ENCODE data around the gene EHBP1L1. TPM values are rescaled to one million over a fixed set of nuclear protein-coding genes. Genes with fewer than 3 reads are reported as not detected.

The EHBP1L1 gene
- total and polyA plus RNA-seq, 2 of the 13 experiments (the other 11 are each of a cell fraction or from before 2014, with no cell fraction given), result 8.3 to 10.6 TPM

GRCh38 chr11:65576867-65577755 lies 1.3 kb downstream of the EHBP1L1 start (continued):
- TF ChIP-seq ARID5B (CRISPR knock-in tag; IDR thresholded peaks at IDR 0.05) (0 out of 2 replicates have a peak, but pooled peaks have one; percentile 17), TFAP4 (IDR thresholded peaks at IDR 0.05; ENCODE audit: borderline replicate concordance, low read depth) (peak; percentile 56; the same call in 1 of the 2 replicates), ISX (CRISPR knock-in tag; conservative IDR thresholded peaks at IDR 0.05) (no peak), TRIM24 (CRISPR knock-in tag; IDR thresholded peaks at IDR 0.05) (no peak), NR2F6 (IDR thresholded peaks at IDR 0.05) (peak; percentile 38; the same call in 1 of the 2 replicates), NR2F6 (CRISPR knock-in tag; IDR thresholded peaks at IDR 0.05) (peak; percentile 62), NR2C2 (CRISPR knock-in tag; IDR thresholded peaks at IDR 0.05; ENCODE audit: borderline replicate concordance) (peak; percentile 47; the same call in 1 of the 2 replicates), FOXO1 (CRISPR knock-in tag; IDR thresholded peaks at IDR 0.05) (0 out of 2 replicates have a peak, but pooled peaks have one; percentile 23), HIC2 (CRISPR knock-in tag; IDR thresholded peaks at IDR 0.05; ENCODE audit: low read depth) (peak; percentile 99), FOXM1 (CRISPR knock-in tag; IDR thresholded peaks at IDR 0.05) (no peak), ZNF501 (CRISPR knock-in tag; IDR thresholded peaks at IDR 0.05) (0 out of 2 replicates have a peak, but pooled peaks have one; percentile 42), TEAD3 (CRISPR knock-in tag; optimal IDR thresholded peaks at IDR 0.05; ENCODE audit: borderline replicate concordance) (peak; percentile 17), CREBL2 (CRISPR knock-in tag; IDR thresholded peaks at IDR 0.05; ENCODE audit: borderline replicate concordance) (no peak), FOSL2 (CRISPR knock-in tag; IDR thresholded peaks at IDR 0.05) (peak; percentile 76), RARA (CRISPR knock-in tag; IDR thresholded peaks at IDR 0.05) (peak; percentile 37; the same call in 1 of the 2 replicates), PATZ1 (CRISPR knock-in tag; IDR thresholded peaks at IDR 0.05) (peak; percentile 50; the same call in 1 of the 2 replicates), RXRA (CRISPR knock-in tag; IDR thresholded peaks at IDR 0.05) (0 out of 2 replicates have a peak, but pooled peaks have one; percentile 17)

Measured in HepG2 (cell line).